Measurements from ENCODE around the gene CERS4.

DNA sequence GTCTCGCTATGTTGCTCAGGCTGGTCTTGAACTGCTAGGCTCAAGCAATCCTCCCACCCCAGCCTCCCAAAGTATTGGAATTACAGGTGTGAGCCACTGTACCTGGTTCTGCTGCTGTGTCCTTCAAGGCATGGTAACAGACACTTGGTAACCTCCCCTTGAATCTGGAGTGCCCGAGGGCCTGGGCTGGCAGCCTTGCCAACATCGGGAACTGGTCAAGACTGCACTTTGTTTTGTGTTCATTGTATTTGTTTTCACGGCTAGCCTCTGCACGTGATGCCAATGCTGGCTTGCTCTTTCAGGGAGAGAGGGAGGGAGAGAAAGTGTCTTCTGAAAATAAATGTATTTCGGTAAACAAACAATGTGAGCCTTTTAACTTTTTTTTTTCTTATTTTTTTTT is 12.0 kb downstream of the CERS4 start:
- TF ChIP-seq, protein P1, sequence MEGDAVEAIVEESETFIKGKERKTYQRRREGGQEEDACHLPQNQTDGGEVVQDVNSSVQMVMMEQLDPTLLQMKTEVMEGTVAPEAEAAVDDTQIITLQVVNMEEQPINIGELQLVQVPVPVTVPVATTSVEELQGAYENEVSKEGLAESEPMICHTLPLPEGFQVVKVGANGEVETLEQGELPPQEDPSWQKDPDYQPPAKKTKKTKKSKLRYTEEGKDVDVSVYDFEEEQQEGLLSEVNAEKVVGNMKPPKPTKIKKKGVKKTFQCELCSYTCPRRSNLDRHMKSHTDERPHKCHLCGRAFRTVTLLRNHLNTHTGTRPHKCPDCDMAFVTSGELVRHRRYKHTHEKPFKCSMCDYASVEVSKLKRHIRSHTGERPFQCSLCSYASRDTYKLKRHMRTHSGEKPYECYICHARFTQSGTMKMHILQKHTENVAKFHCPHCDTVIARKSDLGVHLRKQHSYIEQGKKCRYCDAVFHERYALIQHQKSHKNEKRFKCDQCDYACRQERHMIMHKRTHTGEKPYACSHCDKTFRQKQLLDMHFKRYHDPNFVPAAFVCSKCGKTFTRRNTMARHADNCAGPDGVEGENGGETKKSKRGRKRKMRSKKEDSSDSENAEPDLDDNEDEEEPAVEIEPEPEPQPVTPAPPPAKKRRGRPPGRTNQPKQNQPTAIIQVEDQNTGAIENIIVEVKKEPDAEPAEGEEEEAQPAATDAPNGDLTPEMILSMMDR (IDR thresholded peaks at IDR 0.05): no peak
- no peak for TF ChIP-seq POLR2A (IDR thresholded peaks at IDR 0.05)
